Peyer's patch (tissue), 4 donors: ENCODE data around the gene LY6G6F. TPM values are rescaled to one million over a fixed set of nuclear protein-coding genes. Genes with fewer than 3 reads are reported as not detected.

Experiments used
- DNase-seq, 3 donors: peaks; one replicate each; pipeline ENCODE4 v3.0.0-alpha.2; 2017 to 2019
- H3K27ac ChIP-seq, 4 donors: fragments of 200-600 bp; sonication (generic); one replicate each; pipeline ENCODE4 v1.5.1; 2016 to 2019
- H3K27me3 ChIP-seq, 2 donors: fragments of 200-600 bp; sonication (generic); one replicate each; pipeline ENCODE4 v1.5.1; 2019
- H3K36me3 ChIP-seq, 3 donors: fragments of 200-600 bp; sonication (generic); one replicate each; pipeline ENCODE4 v1.5.1; 2016 to 2019
- H3K4me1 ChIP-seq, 4 donors: fragments of 200-600 bp; sonication (generic); one replicate each; pipeline ENCODE4 v1.5.1; 2016 to 2019
- H3K4me3 ChIP-seq, 4 donors: fragments of 200-600 bp; sonication (generic); 1 replicate in 3 of 4; 2 replicates in 1 of 4; pipeline ENCODE4 v1.5.1; 2016 to 2019; ENCODE audit warnings: mild to moderate bottlenecking in 1 of 4
- H3K9me3 ChIP-seq, 4 donors: fragments of 200-600 bp; sonication (generic); one replicate each; pipeline ENCODE4 v1.5.1; 2016 to 2019; ENCODE audit warnings: mild to moderate bottlenecking in 1 of 4
- CTCF ChIP-seq, 6 experiments: fragments of 450-650 bp in 4 of 6; fragments of 200-600 bp in 2 of 6; sonication (generic) in 1 of 6; IDR thresholded peaks; one replicate each; pipeline ENCODE4 v1.5.1; 2017 to 2019; ENCODE audit warnings: antibody characterized with exemption in 6 of 6, mild to moderate bottlenecking in 3 of 6, moderate library complexity in 1 of 6
- POLR2A ChIP-seq, 2 donors: fragments of 450-650 bp; IDR thresholded peaks; one replicate each; pipeline ENCODE4 v1.5.1; 2017; ENCODE audit warnings: antibody characterized with exemption in 2 of 2, mild to moderate bottlenecking in 2 of 2, moderate library complexity in 2 of 2
- total RNA-seq, 4 donors: library from RNA; depleted of rRNA; stranded (reverse); fragments of >200 nt; gene quantifications; one replicate each; pipeline ENCODE4 v1.1.0, GENCODE V29; 2016

The LY6G6F gene
- total RNA-seq, 4 donors from 2014 or later: not detected

- TF ChIP-seq CTCF (IDR thresholded peaks at IDR 0.05) (no peak), POLR2A (IDR thresholded peaks at IDR 0.05) (no peak)
- Histone ChIP-seq H3K9me3 (no peaks in the 10 kb centered on the region), H3K27ac (peak overlapping the region; percentile 89 to 96 (median 94)), H3K36me3 (peaks cover 0 to 54% (median 0%) of the 10 kb centered on the region in 3 donors), H3K4me3 (peak overlapping the region; percentile 66 to 86 (median 71)), H3K4me1 (peaks cover 3 to 61% (median 19%) of the 10 kb centered on the region in 4 donors), H3K27me3 (no peaks in the 10 kb centered on the region)
- peak; percentile 88 to 94 (median 88) for DNase-seq
These were observed 23.4 kb downstream of the LY6G6F start for GRCh38 chr6:31729979-31730630.

GRCh38 chr6:31730631-31731086 lies 24.0 kb downstream of the LY6G6F start:
- Histone ChIP-seq H3K4me1 (peaks cover 3 to 61% (median 19%) of the 10 kb centered on the region in 4 donors), H3K27me3 (no peaks in the 10 kb centered on the region), H3K9me3 (no peaks in the 10 kb centered on the region), H3K4me3 (peak overlapping the region in 2 of 4 donors; percentile 68 to 86), H3K36me3 (peaks cover 0 to 54% (median 0%) of the 10 kb centered on the region in 3 donors), H3K27ac (peak overlapping the region in 3 of 4 donors; percentile 93 to 96 (median 95))
- DNase-seq: no peak
- TF ChIP-seq POLR2A (IDR thresholded peaks at IDR 0.05) (no peak), CTCF (IDR thresholded peaks at IDR 0.05) (no peak)

GRCh38 chr6:31732029-31732428 lies 25.4 kb downstream of the LY6G6F start:
- Histone ChIP-seq H3K4me1 (peaks cover 7 to 63% (median 24%) of the 10 kb centered on the region in 4 donors), H3K9me3 (no peaks in the 10 kb centered on the region), H3K36me3 (peaks cover 0 to 45% (median 0%) of the 10 kb centered on the region in 3 donors), H3K27ac (no peak overlapping the region), H3K4me3 (no peak overlapping the region), H3K27me3 (no peaks in the 10 kb centered on the region)
- DNase-seq: no peak
- TF ChIP-seq CTCF (IDR thresholded peaks at IDR 0.05): no peak
- no peak for TF ChIP-seq POLR2A (IDR thresholded peaks at IDR 0.05)

- Histone ChIP-seq H3K27ac (peak overlapping the region; percentile 84 to 96 (median 94)), H3K27me3 (no peaks in the 10 kb centered on the region), H3K36me3 (peaks cover 0 to 40% (median 0%) of the 10 kb centered on the region in 3 donors), H3K4me1 (peaks cover 11 to 63% (median 30%) of the 10 kb centered on the region in 4 donors), H3K4me3 (peak overlapping the region in 1 of 4 donors; percentile 81), H3K9me3 (no peaks in the 10 kb centered on the region)
- TF ChIP-seq CTCF (IDR thresholded peaks at IDR 0.05) (no peak), POLR2A (IDR thresholded peaks at IDR 0.05) (no peak)
- no peak for DNase-seq
These were observed 27.1 kb downstream of the LY6G6F start for GRCh38 chr6:31733734-31734133.

GRCh38 chr6:31734247-31734820 lies 27.7 kb downstream of the LY6G6F start:
- H3K27me3 ChIP-seq: no peaks in the 10 kb centered on the region
- peaks cover 0 to 40% (median 0%) of the 10 kb centered on the region in 3 donors for H3K36me3 ChIP-seq
- peaks cover 11 to 64% (median 31%) of the 10 kb centered on the region in 4 donors for H3K4me1 ChIP-seq
- peak overlapping the region; percentile 84 to 96 (median 94) for H3K27ac ChIP-seq
- H3K4me3 ChIP-seq: peak overlapping the region; percentile 49 to 81 (median 63)
- TF ChIP-seq CTCF (IDR thresholded peaks at IDR 0.05): no peak
- TF ChIP-seq POLR2A (IDR thresholded peaks at IDR 0.05): no peak
- H3K9me3 ChIP-seq: no peaks in the 10 kb centered on the region
- no peak for DNase-seq
